ENCODE results near the gene GOLGA8R. TPM values are rescaled to one million over a fixed set of nuclear protein-coding genes. Genes with fewer than 3 reads are reported as not detected.

GOLGA8R gene, protein sequence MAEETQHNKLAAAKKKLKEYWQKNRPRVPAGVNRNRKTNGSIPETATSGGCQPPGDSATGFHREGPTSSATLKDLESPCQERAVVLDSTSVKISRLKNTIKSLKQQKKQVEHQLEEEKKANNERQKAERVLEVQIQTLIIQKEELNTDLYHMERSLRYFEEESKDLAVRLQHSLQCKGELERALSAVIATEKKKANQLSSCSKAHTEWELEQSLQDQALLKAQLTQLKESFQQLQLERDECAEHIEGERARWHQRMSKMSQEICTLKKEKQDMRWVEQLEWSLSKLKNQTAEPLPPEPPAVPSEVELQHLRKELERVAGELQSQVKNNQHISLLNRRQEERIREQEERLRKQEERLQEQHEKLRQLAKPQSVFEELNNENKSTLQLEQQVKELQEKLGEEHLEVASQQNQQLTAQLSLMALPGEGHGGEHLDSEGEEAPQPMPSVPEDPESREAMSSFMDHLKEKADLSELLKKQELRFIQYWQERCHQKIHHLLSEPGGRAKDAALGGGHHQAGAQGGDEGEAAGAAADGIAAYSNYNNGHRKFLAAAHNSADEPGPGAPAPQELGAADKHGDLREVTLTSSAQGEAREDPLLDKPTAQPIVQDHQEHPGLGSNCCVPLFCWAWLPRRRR
- total RNA-seq, result 3.4 and 3.6 TPM in 2 replicates

DNA sequence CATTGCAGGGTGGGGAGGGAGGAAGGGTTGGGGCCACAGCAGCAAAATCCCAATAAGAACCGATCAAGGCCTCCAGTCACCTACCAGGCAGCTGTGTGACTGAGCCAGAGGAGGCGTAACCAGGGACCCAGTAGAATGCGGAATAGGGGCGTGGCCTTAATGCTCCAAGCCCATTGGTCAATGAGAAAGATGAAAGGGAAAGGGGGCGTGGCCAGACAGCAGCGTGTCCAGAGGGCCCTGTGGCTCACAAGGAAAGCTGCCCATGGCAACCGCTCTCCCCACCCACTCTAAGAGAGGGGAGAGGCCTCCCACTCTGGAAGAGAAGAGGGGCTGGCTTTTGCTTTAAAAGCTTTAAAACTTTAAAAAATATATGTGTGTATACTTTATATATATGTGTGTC is at the start of gene GOLGA8R:
GOLGA8R (minus strand) TSS at position 101 of the 400 bp plus-strand sequence; CDS start at position 3, 98 bp downstream.

DNA sequence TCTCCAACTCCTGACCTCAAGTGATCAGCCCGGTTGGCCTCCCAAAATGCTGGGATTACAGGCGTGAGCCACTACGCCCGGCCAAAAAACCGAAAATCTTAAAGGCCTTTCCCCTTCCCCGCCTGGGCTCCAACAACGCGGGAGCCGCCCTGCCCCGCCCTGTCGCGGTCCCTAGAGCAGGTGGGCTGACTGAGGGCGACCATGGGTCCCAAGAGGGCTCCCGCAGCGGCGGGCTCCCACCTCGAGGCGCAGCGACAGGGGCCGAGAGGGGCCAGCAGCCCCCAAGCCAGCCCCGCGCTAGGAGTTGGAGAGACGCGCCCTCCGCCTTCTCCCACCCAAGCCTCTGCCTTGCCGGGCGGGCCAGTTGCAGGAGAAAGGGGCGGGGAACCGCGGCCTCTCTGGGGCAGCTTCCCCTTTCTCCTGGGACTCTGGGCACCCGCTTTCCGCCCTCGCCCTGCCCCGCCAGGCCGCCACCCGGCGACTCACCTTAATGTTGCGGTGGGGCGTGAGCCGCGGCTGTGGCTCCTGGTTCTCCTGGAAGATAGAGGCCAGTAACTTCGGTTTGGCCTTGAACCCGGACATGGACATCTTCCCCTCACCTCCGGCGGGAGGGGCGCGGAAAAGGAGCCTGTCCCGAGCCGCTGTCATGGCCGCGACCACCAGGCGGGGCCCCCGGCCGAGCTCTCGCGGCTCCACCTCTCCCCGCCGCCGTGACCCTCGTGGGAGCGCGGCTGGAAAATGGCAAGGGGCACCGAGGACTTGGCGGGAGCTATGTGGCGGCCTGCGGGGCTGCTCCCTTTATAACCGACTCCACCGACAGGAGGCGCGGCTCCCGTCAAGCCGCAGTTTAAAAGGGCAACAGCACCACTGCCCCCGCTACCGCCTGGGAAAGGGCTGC is 21.0 kb downstream of the GOLGA8R start, which contains the start of gene CHRFAM7A:
CHRFAM7A (minus strand) TSS at position 775 of the 898 bp plus-strand sequence. CDS start 10,189 bp downstream, outside the sequence.

Other genes with a start within 250 kb of the GOLGA8R start
- gene CHRFAM7A, start 20.7 kb downstream of the GOLGA8R start, total RNA-seq, result 2.5 and 6.1 TPM in 2 replicates
- 1.7 and 2.0 TPM in 2 replicates for gene GOLGA8Q, start 137.8 kb upstream of the GOLGA8R start, total RNA-seq
- 1.1 and 1.8 TPM in 2 replicates for gene GOLGA8H, start 189.8 kb upstream of the GOLGA8R start, total RNA-seq